SIG-M5 treated with dmso at 0.1 percent for 504 hours (cell line): ENCODE results near the gene CHD1.

Source experiments
- DNase-seq: peaks from one replicate; lab custom pipeline; 2025; ENCODE audit not compliant: unreplicated experiment; lab: John Stamatoyannopoulos, UW

The CHD1 gene

GRCh38 chr5:98936948-98937715 is 8.3 kb upstream of the CHD1 start:
- no peak for DNase-seq

DNA sequence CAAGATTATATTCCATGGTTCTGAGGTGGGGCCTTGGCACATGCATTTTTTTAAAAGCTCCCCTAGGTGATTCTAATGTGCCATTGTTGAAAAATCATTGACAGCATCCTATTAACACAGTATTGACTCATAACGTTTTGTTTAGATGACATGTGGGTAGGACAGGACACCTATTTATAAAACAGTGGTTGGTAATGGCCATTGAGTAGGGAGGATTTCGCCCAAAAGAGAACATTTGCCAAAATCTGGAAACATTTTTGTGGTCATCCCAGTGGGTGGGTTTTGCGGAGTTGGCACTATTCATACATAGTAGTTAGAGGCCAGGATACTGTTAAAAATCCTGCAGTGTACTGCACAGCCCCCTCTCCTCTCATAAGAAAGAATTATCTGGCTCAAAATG is 6.4 kb upstream of the CHD1 start:
- no peak for DNase-seq

DNA sequence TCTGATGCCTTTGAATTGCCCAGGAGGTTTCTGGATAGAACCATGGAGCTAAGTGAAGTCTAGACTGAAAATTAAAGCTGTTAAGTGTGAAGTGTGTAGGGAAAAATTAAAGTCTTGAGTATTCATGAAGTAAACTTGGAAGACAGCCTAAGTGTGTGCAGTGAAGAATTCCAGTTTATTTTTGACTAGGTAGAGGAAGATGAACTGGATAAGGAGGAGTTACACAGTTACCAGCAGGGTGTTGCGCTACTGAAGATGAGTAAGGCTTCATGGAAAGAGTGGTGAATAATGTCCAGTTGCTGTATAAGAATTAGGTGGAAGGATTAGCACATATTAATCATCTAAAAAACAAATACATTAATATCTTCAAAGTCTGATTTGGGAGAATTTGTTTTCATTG is 5.7 kb upstream of the CHD1 start:
- DNase-seq, result no peak

DNA sequence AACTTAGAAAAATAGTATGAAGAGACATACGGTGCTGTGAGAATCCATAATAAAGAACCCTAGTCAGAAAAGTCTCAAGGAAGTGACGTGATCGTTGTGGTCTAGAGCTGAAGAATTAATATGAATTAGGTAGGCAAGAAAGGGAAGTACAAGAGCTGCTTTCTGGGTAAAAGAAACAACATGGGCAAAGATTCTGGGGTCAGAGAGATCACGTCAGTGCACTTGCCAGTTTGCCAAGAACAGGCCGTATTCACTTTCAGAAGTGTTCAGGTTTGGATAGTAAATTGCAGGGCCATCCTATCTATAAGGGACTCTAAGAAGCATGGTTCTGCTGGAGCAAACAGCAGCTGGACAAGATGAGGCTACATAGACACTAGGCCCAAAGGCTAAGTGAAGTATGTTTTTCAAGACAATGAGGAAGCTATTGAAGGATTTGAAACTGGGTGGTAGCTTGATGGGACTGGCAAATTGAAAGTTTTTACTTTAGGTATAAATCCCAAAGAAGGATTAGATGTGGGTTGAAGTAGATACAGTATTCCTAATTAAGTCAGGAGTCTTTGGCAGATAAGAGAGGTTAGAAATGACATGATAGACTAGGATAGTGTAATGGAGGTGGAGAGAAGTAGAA is 4.8 kb upstream of the CHD1 start:
- DNase-seq, result peak; percentile 92

GRCh38 chr5:98930972-98931762 is 2.4 kb upstream of the CHD1 start:
- no peak for DNase-seq

DNA sequence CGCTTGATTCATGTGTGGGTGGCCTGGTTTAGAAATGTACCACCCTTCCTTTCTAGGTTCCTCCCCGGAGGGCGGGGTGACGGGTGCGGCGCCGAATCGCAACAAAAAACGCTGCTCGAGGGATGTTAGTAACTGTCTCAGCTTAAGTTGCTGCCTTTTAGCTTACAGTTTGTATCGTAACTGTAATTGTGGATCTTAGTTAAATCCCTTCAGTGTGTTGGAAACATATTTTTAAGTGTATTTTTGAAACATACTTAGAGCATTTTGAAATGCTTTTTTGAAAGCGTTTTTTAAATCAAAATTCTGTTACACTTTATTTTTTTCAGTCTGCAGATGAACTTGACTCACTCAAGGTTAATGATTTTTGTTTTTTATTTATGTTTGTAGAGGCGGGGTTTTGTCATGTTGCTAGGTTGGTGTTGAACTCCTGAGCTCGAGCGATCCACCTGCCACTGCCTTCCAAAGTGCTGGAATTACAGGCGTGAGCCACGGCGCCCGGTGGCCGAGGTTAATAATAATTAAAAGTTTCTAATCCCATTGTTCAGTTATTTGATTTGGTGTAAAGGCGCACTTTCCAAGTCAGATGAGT is 997 bp upstream of the CHD1 start:
- no peak for DNase-seq

DNA sequence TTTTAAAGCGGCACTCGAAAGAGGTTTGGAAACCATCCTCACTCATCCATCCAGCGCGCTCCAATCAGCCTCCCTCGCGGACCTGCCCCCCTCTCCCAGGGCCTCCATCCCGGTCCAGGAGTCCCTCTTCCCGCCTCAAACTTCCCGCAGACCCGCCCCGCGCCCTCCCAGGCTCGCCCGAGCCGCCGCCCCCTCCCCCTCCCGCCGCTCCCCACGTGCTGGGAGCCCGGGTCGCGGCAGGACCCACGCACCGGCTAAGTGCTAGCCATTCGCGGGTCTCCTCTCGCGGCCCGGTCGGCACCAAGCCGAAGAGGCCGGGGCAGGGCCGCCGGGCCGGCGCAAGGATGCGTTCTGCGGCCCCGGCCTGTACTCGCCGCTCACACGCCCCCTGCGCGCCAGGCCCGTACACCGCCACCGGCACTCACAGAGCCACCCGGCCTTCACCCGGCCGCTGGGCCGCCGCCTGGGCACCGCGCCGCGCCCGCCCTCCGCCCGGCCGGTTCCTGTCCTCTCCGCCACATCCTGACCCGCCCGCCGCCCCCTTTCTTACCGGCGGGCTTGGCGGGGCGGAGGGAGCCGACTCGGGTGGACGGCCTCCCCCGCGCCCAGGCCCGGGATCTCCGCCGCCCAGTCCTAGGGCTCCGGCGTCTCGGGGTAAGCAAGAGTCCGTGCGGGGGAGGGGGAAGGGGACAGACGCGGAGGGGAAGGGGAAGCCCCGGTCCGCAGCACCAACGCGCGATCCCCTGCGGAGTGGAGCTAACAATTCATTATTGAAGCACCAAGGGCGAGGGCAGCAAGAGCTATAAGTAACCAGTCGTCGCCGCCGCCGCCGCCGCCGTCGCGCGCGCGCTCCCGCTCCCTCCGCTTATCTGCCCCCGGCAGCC is 576 bp downstream of the CHD1 start:
- peak; percentile 77 for DNase-seq

DNA sequence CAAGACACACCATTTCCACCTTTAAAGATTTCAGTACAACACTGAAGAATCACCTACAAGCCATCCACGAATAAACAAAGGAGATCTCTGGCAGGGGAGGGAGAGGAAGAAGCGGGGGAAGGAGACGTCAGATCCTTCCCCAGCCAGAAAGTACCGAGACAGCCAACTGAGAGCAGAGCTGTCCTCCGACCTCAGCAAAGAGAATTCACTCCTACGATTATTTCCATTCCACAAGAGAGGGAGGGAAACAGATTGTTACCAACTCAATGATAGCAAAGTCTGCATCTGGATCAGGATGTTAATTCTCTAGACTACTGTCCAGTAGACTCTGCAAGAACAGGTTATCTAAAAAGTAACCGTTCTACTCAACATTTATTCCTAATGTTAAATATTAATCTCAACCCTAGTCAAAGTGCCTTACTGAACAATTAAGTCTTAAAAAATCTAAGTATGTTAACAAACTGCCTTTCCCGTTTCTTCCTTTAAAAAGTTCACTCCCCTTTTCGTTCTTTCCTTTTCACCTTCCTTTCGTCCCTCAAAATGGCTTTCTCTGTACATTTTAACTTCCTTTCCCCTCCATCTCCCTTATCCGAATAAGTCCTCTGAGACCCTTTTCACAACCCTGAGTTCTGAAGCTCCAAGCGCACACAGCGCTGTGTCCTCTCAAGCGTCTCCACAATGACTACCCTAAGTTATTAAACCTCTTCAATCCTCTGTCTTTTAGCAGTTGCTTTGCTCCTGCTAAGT is 1.4 kb downstream of the CHD1 start:
- DNase-seq, result peak; percentile 69

- no peak for DNase-seq
Measured at GRCh38 chr5:98923966-98924365, 4.8 kb downstream of the CHD1 start.

GRCh38 chr5:98921947-98922505 is 6.8 kb downstream of the CHD1 start:
- DNase-seq, result no peak

- DNase-seq, result no peak
Measured at GRCh38 chr5:98917433-98917832, 11.4 kb downstream of the CHD1 start.

- DNase-seq, result no peak
Measured at GRCh38 chr5:98916540-98916939, 12.3 kb downstream of the CHD1 start.

GRCh38 chr5:98913911-98914310 is 14.9 kb downstream of the CHD1 start:
- DNase-seq, result peak; percentile 15

GRCh38 chr5:98911280-98912040 is 17.3 kb downstream of the CHD1 start:
- DNase-seq, result peak; percentile 44

DNA sequence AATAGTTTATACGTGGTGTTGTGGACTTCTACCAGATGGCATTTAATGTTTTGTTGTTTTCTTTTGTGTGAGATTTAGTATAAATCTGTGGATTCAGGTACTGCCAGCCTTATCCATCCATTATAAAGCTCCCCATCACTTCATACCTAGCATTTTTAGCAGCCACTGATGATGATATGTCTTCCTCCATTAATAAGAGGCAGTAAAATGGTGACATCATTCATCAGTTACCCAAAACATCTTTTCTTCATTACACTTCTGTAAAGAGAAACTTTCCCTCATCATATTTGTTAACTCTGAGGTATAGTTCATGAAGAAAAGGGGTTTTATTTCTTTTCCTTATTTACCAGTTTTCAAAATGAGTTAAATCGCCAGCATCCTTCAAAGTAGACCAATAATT is 19.4 kb downstream of the CHD1 start:
- no peak for DNase-seq

DNA sequence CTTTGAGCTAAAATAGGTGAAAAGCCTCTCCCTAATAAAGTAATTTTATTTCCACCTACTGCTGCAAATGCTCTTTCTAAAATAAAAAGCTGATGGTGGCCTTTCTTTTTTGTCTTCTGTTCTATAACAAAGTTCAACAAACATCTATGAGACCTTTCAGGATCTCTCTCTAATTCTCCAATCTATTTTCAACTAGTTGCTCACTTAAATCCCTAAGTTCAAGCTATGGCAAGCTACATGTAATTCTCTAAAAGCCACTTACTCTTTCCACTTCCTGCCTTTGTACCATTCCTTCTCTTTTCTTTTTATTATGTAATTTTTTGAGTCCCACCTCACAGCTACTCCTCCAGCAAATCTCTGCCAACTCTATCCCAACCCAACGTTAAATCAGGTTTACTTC is 20.9 kb downstream of the CHD1 start:
- no peak for DNase-seq

- no peak for DNase-seq
Measured at GRCh38 chr5:98906756-98907355, 22.0 kb downstream of the CHD1 start.

- peak; percentile 49 for DNase-seq
Measured at GRCh38 chr5:98905857-98906688, 22.7 kb downstream of the CHD1 start.
